ENCODE measurements around the gene CD3D.

DNA sequence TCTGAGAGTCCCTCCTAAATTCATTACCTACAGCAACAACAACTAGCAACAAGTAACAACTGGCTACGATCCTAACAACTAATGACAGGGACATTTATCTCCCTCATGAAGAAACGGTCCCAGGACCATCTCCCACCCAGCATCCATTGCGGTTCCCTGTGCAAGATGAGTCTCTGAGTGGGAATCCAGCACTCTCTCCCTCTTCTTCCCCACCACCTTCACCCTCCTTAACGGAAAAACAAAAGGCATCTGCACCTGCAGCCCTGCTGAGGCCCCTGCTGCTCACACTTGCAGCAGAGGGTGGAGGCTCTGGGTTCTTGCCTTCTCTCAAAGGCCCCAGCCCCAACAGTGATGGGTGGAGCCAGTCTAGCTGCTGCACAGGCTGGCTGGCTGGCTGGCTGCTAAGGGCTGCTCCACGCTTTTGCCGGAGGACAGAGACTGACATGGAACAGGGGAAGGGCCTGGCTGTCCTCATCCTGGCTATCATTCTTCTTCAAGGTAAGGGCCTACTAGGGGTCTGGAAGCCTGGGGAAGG lies 1.5 kb upstream of the CD3D start, which contains the start of gene CD3G:
- TF ChIP-seq CTCF (conservative IDR thresholded peaks at IDR 0.05 in 1 of 2, IDR thresholded peaks at IDR 0.05 in 1 of 2; ENCODE audit: low read depth in 1 of 2, low read length in 2 of 2), result no peak
- TF ChIP-seq EZH2 (IDR thresholded peaks at IDR 0.05; ENCODE audit: low read length, missing control alignments), result no peak

All from fibroblast of lung (primary cell).